Large intestine (tissue), 3 donors: ENCODE measurements around the gene RASGEF1C. TPM values are rescaled to one million over a fixed set of nuclear protein-coding genes. Genes with fewer than 3 reads are reported as not detected.

ENCODE experiments used
- DNase-seq, 2 donors: peaks; one replicate each; pipeline versions ENCODE4 v3.0.0 to v3.0.0-alpha.2; 2013
- H3K27ac ChIP-seq: one replicate; pipeline ENCODE4 v1.5.1; 2013; ENCODE audit warnings: low read length
- H3K27me3 ChIP-seq: 2 replicates; pipeline ENCODE4 v1.6.1; 2013; ENCODE audit warnings: low read length; ENCODE audit not compliant: control insufficient read depth, insufficient read depth
- H3K36me3 ChIP-seq: 2 replicates; pipeline ENCODE4 v1.6.1; 2013; ENCODE audit warnings: low read length; ENCODE audit not compliant: control insufficient read depth, insufficient read depth
- H3K4me1 ChIP-seq: one replicate; pipeline ENCODE4 v1.6.1; 2013; ENCODE audit warnings: low read length; ENCODE audit not compliant: control insufficient read depth, insufficient read depth
- H3K4me3 ChIP-seq: one replicate; pipeline ENCODE4 v1.5.1; 2013; ENCODE audit warnings: low read length
- H3K9me3 ChIP-seq: one replicate; pipeline ENCODE4 v1.6.1; 2013; ENCODE audit warnings: mild to moderate bottlenecking, low read depth, low read length, moderate library complexity; ENCODE audit not compliant: control insufficient read depth
- WGBS: methylation state at CpG from one replicate; pipeline ENCODE4 v1.1.5; 2013; ENCODE audit warnings: low lambda C conversion rate; ENCODE audit not compliant: insufficient coverage; 5-methylcytosine and 5-hydroxymethylcytosine counted together
- polyA plus RNA-seq: library from polyadenylated mRNA; unstranded; fragments of 120-200 nt; gene quantifications from one replicate; pipeline ENCODE4 v1.2.1, GENCODE V29; 2013

RASGEF1C gene
- polyA plus RNA-seq, 1 donor, result 1.3 TPM

- Histone ChIP-seq H3K36me3 (no peaks in the 10 kb centered on the region), H3K4me3 (no peak overlapping the region), H3K27ac (no peak overlapping the region), H3K27me3 (no peaks in the 10 kb centered on the region), H3K9me3 (no peaks in the 10 kb centered on the region), H3K4me1 (no peaks in the 10 kb centered on the region)
- no peak for DNase-seq
- WGBS, result no CpG with 5 or more reads among the region's 38 CpGs
Observed at GRCh38 chr5:180136630-180137381, 72.2 kb downstream of the RASGEF1C start.

DNA sequence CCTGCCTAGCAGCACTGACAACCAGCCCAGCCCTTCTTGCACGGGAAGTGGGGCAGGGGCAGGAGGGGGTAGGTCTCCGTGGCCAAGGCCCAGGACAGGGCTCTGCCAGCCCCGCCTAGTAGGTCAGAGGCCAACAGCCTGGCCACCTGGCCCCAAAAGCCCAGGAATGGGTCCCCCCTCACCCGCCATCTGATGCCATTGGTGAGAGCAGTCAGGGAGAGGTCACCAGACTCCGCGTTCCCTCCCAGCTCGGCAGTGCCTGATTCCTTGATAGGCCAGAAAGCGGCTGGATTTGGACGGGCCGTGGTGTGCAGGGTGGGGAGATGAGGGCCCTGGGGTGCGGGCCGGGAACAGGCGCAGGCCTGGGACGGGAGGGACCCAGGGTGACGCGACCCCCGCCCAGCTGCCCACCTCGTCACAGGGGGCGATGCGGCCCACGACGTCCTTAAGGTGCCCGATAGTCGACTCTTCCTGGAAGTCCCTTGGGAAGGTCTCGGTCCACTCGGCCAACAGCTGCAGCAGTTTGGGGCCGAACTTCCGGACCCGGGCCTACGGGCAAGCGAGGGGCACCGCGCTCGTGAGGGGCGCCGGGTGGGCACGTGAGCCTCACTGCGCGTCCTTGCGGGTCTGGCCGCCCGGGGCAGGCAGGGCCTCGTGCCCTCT lies 72.9 kb downstream of the RASGEF1C start:
- WGBS, result no CpG with 5 or more reads among the region's 43 CpGs
- Histone ChIP-seq H3K4me3 (no peak overlapping the region), H3K36me3 (no peaks in the 10 kb centered on the region), H3K27me3 (no peaks in the 10 kb centered on the region), H3K9me3 (no peaks in the 10 kb centered on the region), H3K27ac (no peak overlapping the region), H3K4me1 (no peaks in the 10 kb centered on the region)
- no peak for DNase-seq

DNA sequence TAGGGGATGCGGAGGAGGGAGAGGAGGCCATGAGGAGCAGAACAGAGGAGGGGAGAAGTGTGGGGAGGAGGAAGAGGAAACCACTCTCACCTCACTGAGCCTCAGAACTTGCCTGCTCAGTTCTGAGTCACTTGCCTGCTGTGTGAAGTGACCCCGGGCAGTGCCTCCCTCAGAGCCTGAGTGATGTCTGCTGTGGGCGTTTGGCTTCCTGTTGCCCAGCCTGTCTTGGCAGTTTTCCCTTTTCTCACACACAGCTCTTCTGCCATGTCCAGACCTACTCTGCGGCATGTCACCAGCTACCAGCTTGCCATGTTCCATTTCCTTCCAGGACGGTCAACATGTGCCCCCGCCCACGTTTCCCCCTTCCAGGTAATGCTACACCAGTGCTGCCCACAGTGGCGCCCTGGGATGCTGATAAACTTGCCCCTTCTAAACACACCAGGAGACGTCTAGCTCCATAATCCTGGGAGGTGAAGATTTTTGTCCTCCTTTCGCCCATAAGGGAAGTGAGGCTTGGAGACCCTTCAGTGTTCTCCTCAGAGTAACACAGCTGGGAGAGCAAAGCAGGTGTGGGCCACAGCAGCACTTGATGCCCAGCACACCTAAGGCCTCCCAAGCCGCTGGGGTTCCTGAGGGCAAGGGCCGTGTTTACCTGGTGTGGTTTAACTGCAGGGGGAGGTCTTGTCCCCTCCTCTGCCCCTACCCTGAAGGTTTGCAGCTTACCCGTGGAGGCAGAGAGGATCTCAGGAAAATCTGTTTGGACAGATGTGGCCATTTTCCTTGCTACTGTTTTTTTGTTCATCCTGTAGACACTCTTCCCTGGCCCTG lies 73.7 kb downstream of the RASGEF1C start:
- H3K27me3 ChIP-seq, result no peaks in the 10 kb centered on the region

DNA sequence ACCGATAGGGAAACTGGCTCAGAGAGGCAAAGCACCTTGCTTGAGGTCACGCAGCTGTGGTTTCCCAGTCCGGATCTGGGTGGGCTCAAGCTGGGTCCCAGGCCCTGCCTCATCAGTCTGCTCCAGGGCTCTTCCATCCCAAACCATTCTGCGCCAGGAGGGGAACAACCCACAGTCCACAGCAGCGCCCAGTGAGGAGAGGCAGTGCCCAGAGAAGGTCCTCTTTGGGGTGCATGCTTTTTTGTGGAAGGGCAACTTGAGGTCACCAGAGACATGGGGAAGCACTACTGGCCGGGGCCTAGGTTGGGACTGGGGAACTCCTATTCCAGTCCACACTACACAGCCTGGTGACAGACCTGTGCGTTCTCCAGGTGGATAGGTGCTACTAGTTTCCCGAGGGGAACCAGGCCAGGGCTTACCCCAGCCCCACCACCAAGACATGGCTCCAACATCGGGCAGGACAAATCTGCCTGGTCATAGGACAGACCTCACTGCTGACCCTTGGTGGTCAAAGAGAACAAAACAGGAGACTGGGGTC lies 75.0 kb downstream of the RASGEF1C start:
- Histone ChIP-seq H3K36me3 (no peaks in the 10 kb centered on the region), H3K4me3 (no peak overlapping the region), H3K4me1 (no peaks in the 10 kb centered on the region), H3K27ac (no peak overlapping the region), H3K9me3 (no peaks in the 10 kb centered on the region), H3K27me3 (no peaks in the 10 kb centered on the region)
- no CpG with 5 or more reads among the region's 9 CpGs for WGBS
- no peak for DNase-seq

More for the DNA sequence above, 73.7 kb downstream of the RASGEF1C start:
- DNase-seq, result no peak
- Histone ChIP-seq H3K9me3 (no peaks in the 10 kb centered on the region), H3K27ac (no peak overlapping the region), H3K4me1 (no peaks in the 10 kb centered on the region), H3K36me3 (no peaks in the 10 kb centered on the region), H3K4me3 (no peak overlapping the region)
- no CpG with 5 or more reads among the region's 13 CpGs for WGBS

GRCh38 chr5:180133551-180133950 lies 75.5 kb downstream of the RASGEF1C start:
- Histone ChIP-seq H3K4me1 (no peaks in the 10 kb centered on the region), H3K9me3 (no peaks in the 10 kb centered on the region), H3K4me3 (no peak overlapping the region), H3K27me3 (no peaks in the 10 kb centered on the region), H3K36me3 (no peaks in the 10 kb centered on the region), H3K27ac (no peak overlapping the region)
- DNase-seq, result no peak
- WGBS, result 86% methylated on average over 1 of the region's 4 CpGs

- Histone ChIP-seq H3K36me3 (no peaks in the 10 kb centered on the region), H3K9me3 (no peaks in the 10 kb centered on the region), H3K4me3 (no peak overlapping the region), H3K4me1 (no peaks in the 10 kb centered on the region), H3K27ac (no peak overlapping the region), H3K27me3 (no peaks in the 10 kb centered on the region)
- no peak for DNase-seq
- no CpG with 5 or more reads among the region's 9 CpGs for WGBS
Observed at GRCh38 chr5:180133060-180133459, 76.0 kb downstream of the RASGEF1C start.

- Histone ChIP-seq H3K9me3 (no peaks in the 10 kb centered on the region), H3K4me1 (no peaks in the 10 kb centered on the region), H3K4me3 (no peak overlapping the region), H3K36me3 (no peaks in the 10 kb centered on the region), H3K27me3 (peaks cover 8% of the 10 kb centered on the region), H3K27ac (no peak overlapping the region)
- DNase-seq, result no peak
- WGBS, result 53% methylated on average over 3 of the region's 26 CpGs
Observed at GRCh38 chr5:180130876-180131740, 77.9 kb downstream of the RASGEF1C start.

- WGBS, result 83% methylated on average over 1 of the region's 16 CpGs
- H3K9me3 ChIP-seq, result no peaks in the 10 kb centered on the region
Observed at GRCh38 chr5:180130291-180130869, 78.6 kb downstream of the RASGEF1C start.

GRCh38 chr5:180129291-180130190 lies 79.5 kb downstream of the RASGEF1C start:
- no CpG with 5 or more reads among the region's 27 CpGs for WGBS
- H3K4me1 ChIP-seq, result no peaks in the 10 kb centered on the region
- H3K9me3 ChIP-seq, result no peaks in the 10 kb centered on the region
- H3K4me3 ChIP-seq, result no peak overlapping the region
- peaks cover 8% of the 10 kb centered on the region for H3K27me3 ChIP-seq
- no peaks in the 10 kb centered on the region for H3K36me3 ChIP-seq
- no peak overlapping the region for H3K27ac ChIP-seq
- DNase-seq, result no peak

More at GRCh38 chr5:180130291-180130869, 78.6 kb downstream of the RASGEF1C start:
- Histone ChIP-seq H3K4me1 (no peaks in the 10 kb centered on the region), H3K27me3 (peaks cover 8% of the 10 kb centered on the region), H3K4me3 (no peak overlapping the region), H3K27ac (no peak overlapping the region), H3K36me3 (no peaks in the 10 kb centered on the region)
- no peak for DNase-seq
